Activated B cell treated with CpG ODN at 0.5 μM for 24 hours (primary cell): ENCODE results near the gene MBOAT1. TPM values are rescaled to one million over a fixed set of nuclear protein-coding genes. Genes with fewer than 3 reads are reported as not detected.

Experiments used
- ATAC-seq: fragments of 200-7000 bp; cut with Tn5 transposase; one replicate; pipeline ENCODE4 v1.10.0; 2021; ENCODE audit warnings: low read depth, mild to moderate bottlenecking, moderate library complexity
- CTCF ChIA-PET: fragments of 350-600 bp; sonication (Branson Sonifier 250); formaldehyde crosslinking; loops from one replicate; lab custom pipeline; 2021; ENCODE audit warnings: antibody characterized with exemption; lab: Charles Lee
- POLR2A ChIA-PET: fragments of 350-600 bp; sonication (Branson Sonifier 250); formaldehyde crosslinking; loops from one replicate; lab custom pipeline; 2021; ENCODE audit warnings: antibody characterized with exemption; lab: Charles Lee
- DNase-seq: peaks from one replicate; pipeline ENCODE4 v3.0.0; 2022
- H3K27ac Mint-ChIP-seq: one replicate; pipeline ENCODE4 v1.8.0; 2020; ENCODE audit warnings: mixed read lengths
- H3K27me3 Mint-ChIP-seq: one replicate; pipeline ENCODE4 v1.8.0; 2021; ENCODE audit warnings: mixed read lengths
- H3K36me3 Mint-ChIP-seq: one replicate; pipeline ENCODE4 v1.8.0; 2021; ENCODE audit warnings: low read depth, mixed read lengths
- H3K4me1 Mint-ChIP-seq: one replicate; pipeline ENCODE4 v1.8.0; 2021; ENCODE audit warnings: mixed read lengths
- H3K4me3 Mint-ChIP-seq: one replicate; pipeline ENCODE4 v1.8.0; 2020; ENCODE audit warnings: mild to moderate bottlenecking, mixed read lengths
- H3K9me3 Mint-ChIP-seq: one replicate; pipeline ENCODE4 v1.8.0; 2020; ENCODE audit warnings: mixed read lengths
- CTCF ChIP-seq: fragments of 200-600 bp; IDR thresholded peaks from one replicate; pipeline ENCODE4 v1.8.0; 2022; ENCODE audit warnings: antibody characterized with exemption, mild to moderate bottlenecking
- intact Hi-C: fragments of 100-400 bp; cut with micrococcal nuclease; formaldehyde crosslinking; loops from one replicate; pipeline ENCODE4 v1.15.1; 2024
- total RNA-seq: library from RNA; stranded (reverse); gene quantifications from 2 replicates; pipeline ENCODE4 v1.2.3, GENCODE V29; 2022

The MBOAT1 gene
- total RNA-seq, 1 donor from 2014 or later = 3.7 TPM

- Mint-ChIP-seq H3K27ac (no peak overlapping the region), H3K27me3 (no peaks in the 10 kb centered on the region), H3K4me3 (no peak overlapping the region), H3K36me3 (no peaks in the 10 kb centered on the region), H3K4me1 (no peaks in the 10 kb centered on the region), H3K9me3 (no peaks in the 10 kb centered on the region)
- ChIA-PET POLR2A (no interaction called here), CTCF (no interaction called here)
- no peak for TF ChIP-seq CTCF
- DNase-seq (no peak), ATAC-seq (no peak)
- intact Hi-C loops = no loop called here
Observed at GRCh38 chr6:20243288-20243687, 31.0 kb upstream of the MBOAT1 start.

- intact Hi-C loops = no loop called here
- no peak overlapping the region for H3K4me3 Mint-ChIP-seq
- DNase-seq (no peak), ATAC-seq (no peak)
- no peak overlapping the region for H3K27ac Mint-ChIP-seq
- TF ChIP-seq CTCF = no peak
- no peaks in the 10 kb centered on the region for H3K9me3 Mint-ChIP-seq
- H3K27me3 Mint-ChIP-seq = no peaks in the 10 kb centered on the region
- POLR2A ChIA-PET = no interaction called here
- H3K36me3 Mint-ChIP-seq = no peaks in the 10 kb centered on the region
- no peaks in the 10 kb centered on the region for H3K4me1 Mint-ChIP-seq
- CTCF ChIA-PET = no interaction called here
Observed at GRCh38 chr6:20242397-20242796, 30.1 kb upstream of the MBOAT1 start.

- H3K9me3 Mint-ChIP-seq = no peaks in the 10 kb centered on the region
- no peak for TF ChIP-seq CTCF
- ChIA-PET POLR2A (no interaction called here), CTCF (no interaction called here)
- DNase-seq (no peak), ATAC-seq (no peak)
- H3K4me3 Mint-ChIP-seq = no peak overlapping the region
- H3K36me3 Mint-ChIP-seq = no peaks in the 10 kb centered on the region
- no peaks in the 10 kb centered on the region for H3K27me3 Mint-ChIP-seq
- no peaks in the 10 kb centered on the region for H3K4me1 Mint-ChIP-seq
- intact Hi-C loops = no loop called here
- H3K27ac Mint-ChIP-seq = no peak overlapping the region
Observed at GRCh38 chr6:20241102-20241501, 28.8 kb upstream of the MBOAT1 start.

GRCh38 chr6:20238688-20239587, 26.7 kb upstream of the MBOAT1 start:
- Mint-ChIP-seq H3K36me3 (no peaks in the 10 kb centered on the region), H3K4me1 (no peaks in the 10 kb centered on the region), H3K27me3 (no peaks in the 10 kb centered on the region), H3K9me3 (no peaks in the 10 kb centered on the region), H3K4me3 (no peak overlapping the region), H3K27ac (no peak overlapping the region)
- ATAC-seq = no peak
- ChIA-PET POLR2A (no interaction called here), CTCF (no interaction called here)
- TF ChIP-seq CTCF = no peak
- DNase-seq = no peak
- intact Hi-C loops = no loop called here

GRCh38 chr6:20237677-20238460, 25.6 kb upstream of the MBOAT1 start:
- H3K9me3 Mint-ChIP-seq = no peaks in the 10 kb centered on the region
- ATAC-seq (no peak), DNase-seq (no peak)
- ChIA-PET POLR2A (no interaction called here), CTCF (no interaction called here)
- H3K36me3 Mint-ChIP-seq = no peaks in the 10 kb centered on the region
- no peak for TF ChIP-seq CTCF
- H3K27me3 Mint-ChIP-seq = no peaks in the 10 kb centered on the region
- intact Hi-C loops = no loop called here
- no peaks in the 10 kb centered on the region for H3K4me1 Mint-ChIP-seq
- no peak overlapping the region for H3K4me3 Mint-ChIP-seq
- H3K27ac Mint-ChIP-seq = no peak overlapping the region
